GM19238 (cell line): ENCODE data around the gene HUNK.
"Not testable (repeated sequence)": the region's sequence is repeated elsewhere in the genome, so short reads cannot be mapped to it uniquely, and the experiment has no call there.

ENCODE experiments used
- DNase-seq: peaks from one replicate; pipeline ENCODE4 v3.0.0; 2011; ENCODE audit warnings: low spot score; ENCODE audit not compliant: insufficient read length

Gene HUNK

GRCh38 chr21:31870472-31871193 lies 2.2 kb upstream of the HUNK start:
- DNase-seq, result no peak

GRCh38 chr21:31871371-31871770 lies 1.4 kb upstream of the HUNK start:
- not testable (repeated sequence) for DNase-seq

GRCh38 chr21:31872072-31872451 lies 758 bp upstream of the HUNK start:
- no peak for DNase-seq

GRCh38 chr21:31873275-31873695 lies 465 bp downstream of the HUNK start:
- no peak for DNase-seq

GRCh38 chr21:31873696-31874599 lies 1.1 kb downstream of the HUNK start:
- DNase-seq, result no peak

- no peak for DNase-seq
Measured at GRCh38 chr21:31874812-31875212, 2.0 kb downstream of the HUNK start.

GRCh38 chr21:31875496-31876015 lies 2.7 kb downstream of the HUNK start:
- DNase-seq, result no peak

- no peak for DNase-seq
Measured at GRCh38 chr21:31877463-31877957, 4.7 kb downstream of the HUNK start.

GRCh38 chr21:31878831-31879230 lies 6.0 kb downstream of the HUNK start:
- no peak for DNase-seq

GRCh38 chr21:31879241-31879650 lies 6.4 kb downstream of the HUNK start:
- DNase-seq, result no peak

GRCh38 chr21:31879911-31880310 lies 7.1 kb downstream of the HUNK start:
- no peak for DNase-seq

- no peak for DNase-seq
Measured at GRCh38 chr21:31880816-31881215, 8.0 kb downstream of the HUNK start.

GRCh38 chr21:31882711-31883110 lies 9.9 kb downstream of the HUNK start:
- DNase-seq, result no peak

- no peak for DNase-seq
Measured at GRCh38 chr21:31885146-31885545, 12.3 kb downstream of the HUNK start.

- no peak for DNase-seq
Measured at GRCh38 chr21:31886915-31887314, 14.1 kb downstream of the HUNK start.

GRCh38 chr21:31887391-31887841 lies 14.6 kb downstream of the HUNK start:
- DNase-seq, result no peak

GRCh38 chr21:31888936-31889371 lies 16.1 kb downstream of the HUNK start:
- no peak for DNase-seq

GRCh38 chr21:31889460-31889859 lies 16.6 kb downstream of the HUNK start:
- DNase-seq, result no peak

GRCh38 chr21:31892686-31893085 lies 19.9 kb downstream of the HUNK start:
- no peak for DNase-seq

GRCh38 chr21:31893851-31894415 lies 21.1 kb downstream of the HUNK start:
- DNase-seq, result no peak

- no peak for DNase-seq
Measured at GRCh38 chr21:31894457-31894856, 21.6 kb downstream of the HUNK start.
